Panc1 (cell line): Measurements from ENCODE around the gene MRPL14. TPM values are rescaled to one million over a fixed set of nuclear protein-coding genes. Genes with fewer than 3 reads are reported as not detected.
"Not testable (repeated sequence)": the region's sequence is repeated elsewhere in the genome, so short reads cannot be mapped to it uniquely, and the experiment has no call there.

Source experiments
- ATAC-seq: fragments of 200-7000 bp; cut with Tn5 transposase; 2 replicates; pipeline ENCODE4 v1.9.1; 2020; ENCODE audit warnings: mild to moderate bottlenecking, moderate library complexity
- BruUV-seq: library from RNA; stranded (reverse); fragments of 400-500 nt; replicated peaks from 2 replicates; lab custom pipeline; 2021; lab: Mats Ljungman, UMichigan
- CTCF ChIA-PET: fragments of 300-600 bp; sonication (Branson Sonifier 250); formaldehyde crosslinking; loops from one replicate; lab custom pipeline; 2022; ENCODE audit warnings: antibody characterized with exemption; lab: Charles Lee
- POLR2A ChIA-PET: fragments of 300-600 bp; sonication (Branson Sonifier 250); formaldehyde crosslinking; loops from one replicate; lab custom pipeline; 2022; ENCODE audit warnings: antibody characterized with exemption; lab: Charles Lee
- DNase-seq: peaks from one replicate; pipeline ENCODE4 v3.0.0-alpha.2; 2010; ENCODE audit warnings: low read depth, low spot score
- H3K27ac ChIP-seq: 2 replicates; pipeline ENCODE4 v1.5.1; 2011; ENCODE audit warnings: mild to moderate bottlenecking, low read length, inconsistent platforms
- H3K27me3 ChIP-seq: fragments of 200-500 bp; sonication (Bioruptor generic); 2 replicates; pipeline ENCODE4 v1.6.0; 2014; ENCODE audit warnings: low read length, inconsistent platforms; ENCODE audit not compliant: control insufficient read depth, insufficient read depth
- H3K36me3 ChIP-seq: fragments of 200-500 bp; sonication (Bioruptor generic); 2 replicates; pipeline ENCODE4 v1.5.1; 2014; ENCODE audit warnings: inconsistent platforms, mild to moderate bottlenecking, low read length, moderate library complexity; ENCODE audit not compliant: control insufficient read depth, insufficient read depth
- H3K4me1 ChIP-seq: 2 replicates; pipeline ENCODE4 v1.5.1; 2011; ENCODE audit warnings: inconsistent platforms, mild to moderate bottlenecking, low read length, moderate library complexity; ENCODE audit not compliant: control insufficient read depth, insufficient read depth
- H3K4me3 ChIP-seq, 2 experiments: 2 replicates each; pipeline ENCODE4 v1.5.1; 2011 to 2012; ENCODE audit warnings: low read depth in 2 of 2, low read length in 2 of 2, mild to moderate bottlenecking in 2 of 2, inconsistent platforms in 1 of 2, moderate library complexity in 1 of 2
- H3K9me3 ChIP-seq: fragments of 200-500 bp; sonication (Bioruptor generic); 2 replicates; pipeline ENCODE4 v1.5.1; 2014; ENCODE audit warnings: low read depth, mild to moderate bottlenecking, inconsistent platforms, low read length, moderate library complexity; ENCODE audit not compliant: control insufficient read depth, insufficient read depth
- CTCF ChIP-seq: fragments of 450-650 bp; IDR thresholded peaks from 2 replicates; pipeline ENCODE4 v1.5.1; 2017; ENCODE audit warnings: mild to moderate bottlenecking
- POLR2AphosphoS5 ChIP-seq: IDR thresholded peaks from 2 replicates; pipeline ENCODE4 v1.6.1; 2012; ENCODE audit warnings: mild to moderate bottlenecking, low read depth, low read length, moderate library complexity
- SIN3A ChIP-seq: IDR thresholded peaks from 2 replicates; pipeline ENCODE4 v1.6.1; 2012; ENCODE audit warnings: low read depth, mild to moderate bottlenecking, low read length, moderate library complexity, borderline replicate concordance; ENCODE audit not compliant: insufficient read depth
- TCF7L2 ChIP-seq: IDR thresholded peaks from 2 replicates; pipeline ENCODE4 v1.6.1; 2011; ENCODE audit warnings: mild to moderate bottlenecking, low read depth, low read length, inconsistent platforms
- in situ Hi-C: cut with HindIII; loops from 2 replicates; pipeline ENCODE4 v1.10.0; 2016; ENCODE audit warnings: low sequenced_read_pairs, low pct_unique_long_range_greater_than_20kb
- intact Hi-C: fragments of 100-400 bp; cut with micrococcal nuclease; formaldehyde crosslinking; loops from one replicate; pipeline ENCODE4 v1.10.0; 2022; ENCODE audit not compliant: unreplicated experiment
- total RNA-seq: library from RNA; stranded (reverse); gene quantifications from one replicate; pipeline ENCODE4 v1.2.1, GENCODE V29; 2021; ENCODE audit not compliant: unreplicated experiment
- TF ChIP-seq, protein P1 (sequence below), 2 experiments: IDR thresholded peaks; 2 replicates each; pipeline ENCODE4 v1.6.1; 2011 to 2012; ENCODE audit warnings: low read depth in 2 of 2, control low read depth in 1 of 2, low read length in 1 of 2, mild to moderate bottlenecking in 1 of 2, moderate library complexity in 1 of 2; ENCODE audit not compliant: insufficient read depth in 1 of 2

MRPL14 gene
- total RNA-seq, 1 experiment from 2014 or later: 82.0 TPM

DNA sequence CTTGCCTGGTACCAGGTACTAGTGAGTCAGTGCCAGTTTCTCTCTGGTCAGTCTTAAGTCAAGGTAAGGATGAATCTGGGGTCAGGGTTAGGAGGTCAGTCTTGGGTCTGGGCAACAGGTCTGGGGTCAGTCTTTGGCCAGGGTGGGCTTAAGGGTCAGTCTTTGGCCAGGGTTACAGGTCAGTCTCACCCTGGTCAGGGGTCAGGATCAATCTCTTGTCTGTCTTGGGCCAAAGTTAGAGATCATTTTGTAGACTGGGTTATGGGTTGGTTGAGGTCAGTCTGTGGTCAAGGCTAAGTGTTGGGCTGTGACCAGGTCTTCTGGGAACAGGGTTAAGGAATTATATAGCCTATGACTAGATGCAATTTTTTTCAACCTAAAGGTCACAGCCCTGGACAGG lies 18.6 kb upstream of the MRPL14 start:
- ChIA-PET CTCF (no interaction called here), POLR2A (no interaction called here)
- in situ Hi-C loops: no loop called here
- Histone ChIP-seq H3K27ac (no peak overlapping the region), H3K4me1 (no peaks in the 10 kb centered on the region), H3K27me3 (no peaks in the 10 kb centered on the region), H3K4me3 (no peak overlapping the region), H3K36me3 (peaks cover 3% of the 10 kb centered on the region; the same call in 1 of the 2 replicates), H3K9me3 (no peaks in the 10 kb centered on the region)
- no TSS peak for BruUV-seq
- intact Hi-C loops: no loop called here
- TF ChIP-seq SIN3A (no peak), CTCF (no peak)
- ATAC-seq (no peak), DNase-seq (no peak)

DNA sequence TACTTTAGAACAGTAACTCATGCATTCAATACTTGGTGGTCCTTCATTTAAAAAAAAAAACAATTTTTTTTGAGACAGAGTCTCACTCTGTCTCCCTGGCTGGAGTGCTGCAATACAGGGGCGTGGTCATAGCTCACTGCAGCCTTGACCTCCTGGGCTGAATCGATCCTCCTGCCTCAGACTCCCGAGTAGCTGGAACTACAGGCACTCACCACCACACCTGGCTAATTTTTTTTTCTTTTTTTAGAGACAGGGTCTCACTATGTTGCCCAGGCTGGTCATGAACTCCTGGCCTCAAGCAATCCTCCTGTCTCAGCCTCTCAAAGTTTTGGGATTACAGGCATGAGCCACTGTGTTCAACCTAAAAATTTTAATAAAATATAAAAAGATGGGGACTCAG lies 17.3 kb upstream of the MRPL14 start:
- BruUV-seq, intact Hi-C loops, H3K36me3 ChIP-seq, H3K4me3 ChIP-seq, ATAC-seq, H3K27me3 ChIP-seq, in situ Hi-C loops, H3K9me3 ChIP-seq, H3K4me1 ChIP-seq, CTCF ChIA-PET, DNase-seq, H3K27ac ChIP-seq: not testable (repeated sequence)
- POLR2A ChIA-PET: interaction anchor here (0.7 to 1.0 kb wide), 2 partner anchors 27 to 33 kb away, joined by 9 read pairs; no protein-coding TSS in a partner anchor

GRCh38 chr6:44143731-44144130 lies 16.5 kb upstream of the MRPL14 start:
- POLR2A ChIA-PET: interaction anchor here (0.6 kb wide), 1 partner anchor 434 kb away, joined by 6 read pairs; no protein-coding TSS in a partner anchor
- CTCF ChIA-PET: no interaction called here
- in situ Hi-C loops: no loop called here

More at GRCh38 chr6:44143731-44144130, 16.5 kb upstream of the MRPL14 start:
- no TSS peak for BruUV-seq
- DNase-seq (no peak), ATAC-seq (no peak)
- H3K36me3 ChIP-seq: peaks cover 3% of the 10 kb centered on the region; the same call in 1 of the 2 replicates
- no peak overlapping the region for H3K4me3 ChIP-seq
- no peaks in the 10 kb centered on the region for H3K4me1 ChIP-seq
- no peaks in the 10 kb centered on the region for H3K27me3 ChIP-seq
- H3K9me3 ChIP-seq: no peaks in the 10 kb centered on the region
- intact Hi-C loops: no loop called here
- H3K27ac ChIP-seq: no peak overlapping the region
- TF ChIP-seq POLR2AphosphoS5 (no peak), CTCF (no peak), TCF7L2 (no peak), SIN3A (no peak)
- TF ChIP-seq, protein P1, sequence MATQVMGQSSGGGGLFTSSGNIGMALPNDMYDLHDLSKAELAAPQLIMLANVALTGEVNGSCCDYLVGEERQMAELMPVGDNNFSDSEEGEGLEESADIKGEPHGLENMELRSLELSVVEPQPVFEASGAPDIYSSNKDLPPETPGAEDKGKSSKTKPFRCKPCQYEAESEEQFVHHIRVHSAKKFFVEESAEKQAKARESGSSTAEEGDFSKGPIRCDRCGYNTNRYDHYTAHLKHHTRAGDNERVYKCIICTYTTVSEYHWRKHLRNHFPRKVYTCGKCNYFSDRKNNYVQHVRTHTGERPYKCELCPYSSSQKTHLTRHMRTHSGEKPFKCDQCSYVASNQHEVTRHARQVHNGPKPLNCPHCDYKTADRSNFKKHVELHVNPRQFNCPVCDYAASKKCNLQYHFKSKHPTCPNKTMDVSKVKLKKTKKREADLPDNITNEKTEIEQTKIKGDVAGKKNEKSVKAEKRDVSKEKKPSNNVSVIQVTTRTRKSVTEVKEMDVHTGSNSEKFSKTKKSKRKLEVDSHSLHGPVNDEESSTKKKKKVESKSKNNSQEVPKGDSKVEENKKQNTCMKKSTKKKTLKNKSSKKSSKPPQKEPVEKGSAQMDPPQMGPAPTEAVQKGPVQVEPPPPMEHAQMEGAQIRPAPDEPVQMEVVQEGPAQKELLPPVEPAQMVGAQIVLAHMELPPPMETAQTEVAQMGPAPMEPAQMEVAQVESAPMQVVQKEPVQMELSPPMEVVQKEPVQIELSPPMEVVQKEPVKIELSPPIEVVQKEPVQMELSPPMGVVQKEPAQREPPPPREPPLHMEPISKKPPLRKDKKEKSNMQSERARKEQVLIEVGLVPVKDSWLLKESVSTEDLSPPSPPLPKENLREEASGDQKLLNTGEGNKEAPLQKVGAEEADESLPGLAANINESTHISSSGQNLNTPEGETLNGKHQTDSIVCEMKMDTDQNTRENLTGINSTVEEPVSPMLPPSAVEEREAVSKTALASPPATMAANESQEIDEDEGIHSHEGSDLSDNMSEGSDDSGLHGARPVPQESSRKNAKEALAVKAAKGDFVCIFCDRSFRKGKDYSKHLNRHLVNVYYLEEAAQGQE (IDR thresholded peaks at IDR 0.05; ENCODE audit: insufficient read depth in 1 of 2, low read depth in 2 of 2, low read length in 1 of 2): no peak
